Endodermal cell (in vitro differentiated cells): ENCODE data around the gene TYSND1. TPM values are rescaled to one million over a fixed set of nuclear protein-coding genes. Genes with fewer than 3 reads are reported as not detected.

Source experiments
- DNase-seq: peaks from one replicate; pipeline ENCODE4 v3.0.0-alpha.2; 2017
- H3K27ac ChIP-seq: 2 replicates; pipeline ENCODE4 v1.5.1; 2013; ENCODE audit warnings: mild to moderate bottlenecking, low read depth, low read length, moderate library complexity
- H3K27me3 ChIP-seq: 2 replicates; pipeline ENCODE4 v1.6.1; 2013; ENCODE audit warnings: mild to moderate bottlenecking, low read length, moderate library complexity; ENCODE audit not compliant: insufficient read depth, control insufficient read depth, poor library complexity, severe bottlenecking
- H3K36me3 ChIP-seq: 2 replicates; pipeline ENCODE4 v1.7.0; 2013; ENCODE audit warnings: mild to moderate bottlenecking, low read length, moderate library complexity; ENCODE audit not compliant: control insufficient read depth, insufficient read depth
- H3K4me1 ChIP-seq: one replicate; pipeline ENCODE4 v1.7.0; 2013; ENCODE audit warnings: low read length; ENCODE audit not compliant: control insufficient read depth, insufficient read depth
- H3K4me3 ChIP-seq: 2 replicates; pipeline ENCODE4 v1.5.1; 2013; ENCODE audit warnings: mild to moderate bottlenecking, low read length, moderate library complexity
- H3K9ac ChIP-seq: 2 replicates; pipeline ENCODE4 v1.6.1; 2013; ENCODE audit warnings: mild to moderate bottlenecking, low read length, moderate library complexity; ENCODE audit not compliant: poor library complexity, severe bottlenecking; ENCODE audit errors: extremely low read depth
- H3K9me3 ChIP-seq: 2 replicates; pipeline ENCODE4 v1.6.1; 2013; ENCODE audit warnings: mild to moderate bottlenecking, low read length, moderate library complexity; ENCODE audit not compliant: control insufficient read depth
- H3K27ac Mint-ChIP-seq: 2 replicates; pipeline ENCODE4 v1.8.0; 2020; ENCODE audit warnings: mixed read lengths
- H3K27me3 Mint-ChIP-seq: 2 replicates; pipeline ENCODE4 v1.8.0; 2021; ENCODE audit warnings: mild to moderate bottlenecking, mixed read lengths; ENCODE audit not compliant: insufficient read depth
- H3K36me3 Mint-ChIP-seq: 2 replicates; pipeline ENCODE4 v1.8.0; 2020; ENCODE audit warnings: low read depth, mixed read lengths
- H3K4me1 Mint-ChIP-seq: 2 replicates; pipeline ENCODE4 v1.8.0; 2020; ENCODE audit warnings: mixed read lengths
- H3K4me3 Mint-ChIP-seq: 2 replicates; pipeline ENCODE4 v1.8.0; 2020; ENCODE audit warnings: mild to moderate bottlenecking, moderate library complexity, mixed read lengths
- H3K9me3 Mint-ChIP-seq: 2 replicates; pipeline ENCODE4 v1.8.0; 2020; ENCODE audit warnings: mild to moderate bottlenecking, mixed read lengths
- CTCF ChIP-seq: fragments of 200-600 bp; sonication (generic); conservative IDR thresholded peaks from 2 replicates; pipeline ENCODE4 v1.5.0; 2021; ENCODE audit warnings: antibody characterized with exemption, mild to moderate bottlenecking
- WGBS, 2 experiments: methylation state at CpG; one replicate each; pipeline versions ENCODE4 v1.1.5 to v1.1.7; 2013; ENCODE audit warnings: missing lambda C conversion rate in 2 of 2, mixed read lengths in 1 of 2; ENCODE audit not compliant: insufficient coverage in 1 of 2, insufficient read length in 1 of 2; 5-methylcytosine and 5-hydroxymethylcytosine counted together
- total RNA-seq, 2 donors: library from RNA; stranded (reverse); fragmentation: NEBNext Ultra II Directional in 1 of 2; extraction: Animal tissue kit (Norgen Biotek cat#: 25700) in 1 of 2; gene quantifications; 2 replicates in 1 of 2; 3 replicates in 1 of 2; pipeline ENCODE4 v1.2.1, GENCODE V29; 2021

Gene TYSND1
- total RNA-seq, 2 donors from 2014 or later, result 13.1 to 13.6 TPM

GRCh38 chr10:70112071-70112470 lies 34.4 kb downstream of the TYSND1 start:
- peaks cover 46% of the 10 kb centered on the region for H3K36me3 ChIP-seq
- no peak for DNase-seq
- Mint-ChIP-seq H3K4me1 (peaks cover 9% of the 10 kb centered on the region), H3K36me3 (peaks cover 52% of the 10 kb centered on the region), H3K4me3 (no peak overlapping the region), H3K27me3 (no peaks in the 10 kb centered on the region), H3K9me3 (no peaks in the 10 kb centered on the region), H3K27ac (no peak overlapping the region)
- H3K27me3 ChIP-seq, result no peaks in the 10 kb centered on the region
- H3K4me3 ChIP-seq, result no peak overlapping the region
- H3K4me1 ChIP-seq, result no peaks in the 10 kb centered on the region
- 96 to 100% methylated on average over 7 of the region's 8 CpGs for WGBS, 2 experiments
- no peak for TF ChIP-seq CTCF
- H3K27ac ChIP-seq, result no peak overlapping the region
- no peaks in the 10 kb centered on the region for H3K9me3 ChIP-seq
- no peak overlapping the region for H3K9ac ChIP-seq

GRCh38 chr10:70111496-70111895 lies 35.0 kb downstream of the TYSND1 start:
- TF ChIP-seq CTCF, result no peak
- peaks cover 46% of the 10 kb centered on the region for H3K36me3 ChIP-seq
- Mint-ChIP-seq H3K4me3 (no peak overlapping the region), H3K36me3 (peaks cover 53% of the 10 kb centered on the region), H3K4me1 (peaks cover 10% of the 10 kb centered on the region), H3K9me3 (no peaks in the 10 kb centered on the region), H3K27me3 (no peaks in the 10 kb centered on the region), H3K27ac (no peak overlapping the region)
- H3K27me3 ChIP-seq, result no peaks in the 10 kb centered on the region
- 95 to 97% methylated on average over 17 to 22 of the region's 22 CpGs for WGBS, 2 experiments
- no peak for DNase-seq
- no peaks in the 10 kb centered on the region for H3K4me1 ChIP-seq
- no peak overlapping the region for H3K4me3 ChIP-seq
- H3K27ac ChIP-seq, result no peak overlapping the region
- H3K9me3 ChIP-seq, result no peaks in the 10 kb centered on the region
- H3K9ac ChIP-seq, result no peak overlapping the region

- no peak for DNase-seq
- H3K27ac Mint-ChIP-seq, result no peak overlapping the region
- no peak overlapping the region for H3K4me3 Mint-ChIP-seq
- no peak overlapping the region for H3K27ac ChIP-seq
- H3K9me3 Mint-ChIP-seq, result no peaks in the 10 kb centered on the region
- H3K27me3 Mint-ChIP-seq, result no peaks in the 10 kb centered on the region
- H3K9ac ChIP-seq, result no peak overlapping the region
- no peak for TF ChIP-seq CTCF
- peaks cover 4% of the 10 kb centered on the region for H3K4me1 Mint-ChIP-seq
- H3K4me3 ChIP-seq, result no peak overlapping the region
- no peaks in the 10 kb centered on the region for H3K27me3 ChIP-seq
- no peaks in the 10 kb centered on the region for H3K9me3 ChIP-seq
- peaks cover 51% of the 10 kb centered on the region for H3K36me3 ChIP-seq
- WGBS, 2 experiments, result 90 to 93% methylated on average over 15 to 18 of the region's 18 CpGs
- H3K36me3 Mint-ChIP-seq, result peaks cover 70% of the 10 kb centered on the region
- no peaks in the 10 kb centered on the region for H3K4me1 ChIP-seq
These were observed 37.3 kb downstream of the TYSND1 start for GRCh38 chr10:70109064-70109729.
